Measurements from ENCODE around the gene SZT2.
A peak's percentile ranks its signal among the peaks of the same experiment; 100 is the strongest.
"Not testable (repeated sequence)": the region's sequence is repeated elsewhere in the genome, so short reads cannot be mapped to it uniquely, and the experiment has no call there.

The SZT2 gene

DNA sequence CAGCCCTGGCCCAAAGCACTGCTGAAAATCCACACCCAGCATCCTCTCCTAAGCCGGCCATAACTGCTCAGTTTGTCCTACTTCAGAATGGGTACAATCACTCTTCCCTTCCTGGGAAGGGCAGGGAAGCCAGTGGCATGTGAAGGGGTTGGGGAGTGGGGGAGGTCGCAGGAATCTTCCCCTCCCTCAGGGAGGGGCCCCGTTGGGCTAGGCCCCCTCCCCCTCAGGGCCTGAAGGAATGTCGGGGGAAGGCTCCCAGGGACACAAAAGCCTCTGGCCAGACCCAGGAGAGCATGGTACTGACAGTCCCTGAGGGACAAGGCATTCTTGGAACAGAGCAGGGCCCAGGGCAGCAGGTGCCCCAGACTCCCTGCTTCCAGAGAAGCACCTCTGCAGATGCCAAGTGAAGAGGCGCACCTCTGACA, 23.1 kb upstream of the SZT2 start:
- ATAC-seq, result no peak
- TF ChIP-seq ZNF70 (CRISPR knock-in tag; IDR thresholded peaks at IDR 0.05) (no peak), TOX (CRISPR knock-in tag; IDR thresholded peaks at IDR 0.05; ENCODE audit: borderline replicate concordance) (no peak), ZC3H10 (CRISPR knock-in tag; IDR thresholded peaks at IDR 0.05) (no peak), ARNTL (CRISPR knock-in tag; IDR thresholded peaks at IDR 0.05; ENCODE audit: borderline replicate concordance, low read depth) (no peak), ZFP30 (CRISPR knock-in tag; IDR thresholded peaks at IDR 0.05) (no peak), TCF4 (CRISPR knock-in tag; IDR thresholded peaks at IDR 0.05; ENCODE audit: borderline replicate concordance) (no peak), RARB (CRISPR knock-in tag; IDR thresholded peaks at IDR 0.05) (no peak), SNAI2 (CRISPR knock-in tag; IDR thresholded peaks at IDR 0.05) (no peak), BACH2 (CRISPR knock-in tag; IDR thresholded peaks at IDR 0.05; ENCODE audit: borderline replicate concordance) (no peak)

GRCh38 chr1:43367026-43367903, 22.4 kb upstream of the SZT2 start:
- TF ChIP-seq ZNF70 (CRISPR knock-in tag; IDR thresholded peaks at IDR 0.05) (no peak), TSHZ2 (CRISPR knock-in tag; IDR thresholded peaks at IDR 0.05) (no peak), ARNTL (CRISPR knock-in tag; IDR thresholded peaks at IDR 0.05; ENCODE audit: borderline replicate concordance, low read depth) (no peak), PPARA (CRISPR knock-in tag; IDR thresholded peaks at IDR 0.05; ENCODE audit: borderline replicate concordance) (no peak)
- TF ChIP-seq, protein P1, sequence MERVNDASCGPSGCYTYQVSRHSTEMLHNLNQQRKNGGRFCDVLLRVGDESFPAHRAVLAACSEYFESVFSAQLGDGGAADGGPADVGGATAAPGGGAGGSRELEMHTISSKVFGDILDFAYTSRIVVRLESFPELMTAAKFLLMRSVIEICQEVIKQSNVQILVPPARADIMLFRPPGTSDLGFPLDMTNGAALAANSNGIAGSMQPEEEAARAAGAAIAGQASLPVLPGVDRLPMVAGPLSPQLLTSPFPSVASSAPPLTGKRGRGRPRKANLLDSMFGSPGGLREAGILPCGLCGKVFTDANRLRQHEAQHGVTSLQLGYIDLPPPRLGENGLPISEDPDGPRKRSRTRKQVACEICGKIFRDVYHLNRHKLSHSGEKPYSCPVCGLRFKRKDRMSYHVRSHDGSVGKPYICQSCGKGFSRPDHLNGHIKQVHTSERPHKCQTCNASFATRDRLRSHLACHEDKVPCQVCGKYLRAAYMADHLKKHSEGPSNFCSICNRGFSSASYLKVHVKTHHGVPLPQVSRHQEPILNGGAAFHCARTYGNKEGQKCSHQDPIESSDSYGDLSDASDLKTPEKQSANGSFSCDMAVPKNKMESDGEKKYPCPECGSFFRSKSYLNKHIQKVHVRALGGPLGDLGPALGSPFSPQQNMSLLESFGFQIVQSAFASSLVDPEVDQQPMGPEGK (CRISPR knock-in tag; IDR thresholded peaks at IDR 0.05; ENCODE audit: borderline replicate concordance), result no peak
- peak; percentile 80 for ATAC-seq

GRCh38 chr1:43367904-43368645, 21.6 kb upstream of the SZT2 start, which contains the start of gene ELOVL1:
TSS of gene ELOVL1 (minus strand) at chr1:43368011. CDS start at chr1:43365609, 2,402 bp downstream.
- peak; percentile 90 for ATAC-seq
- TF ChIP-seq ARNTL (CRISPR knock-in tag; IDR thresholded peaks at IDR 0.05; ENCODE audit: borderline replicate concordance, low read depth), result no peak
- peak; percentile 3; the same call in 1 of the 2 replicates for TF ChIP-seq ZNF8 (CRISPR knock-in tag; IDR thresholded peaks at IDR 0.05)
- no peak for TF ChIP-seq ESRRG (CRISPR knock-in tag; IDR thresholded peaks at IDR 0.05)
- TF ChIP-seq CSRNP3 (CRISPR knock-in tag; IDR thresholded peaks at IDR 0.05), result no peak

DNA sequence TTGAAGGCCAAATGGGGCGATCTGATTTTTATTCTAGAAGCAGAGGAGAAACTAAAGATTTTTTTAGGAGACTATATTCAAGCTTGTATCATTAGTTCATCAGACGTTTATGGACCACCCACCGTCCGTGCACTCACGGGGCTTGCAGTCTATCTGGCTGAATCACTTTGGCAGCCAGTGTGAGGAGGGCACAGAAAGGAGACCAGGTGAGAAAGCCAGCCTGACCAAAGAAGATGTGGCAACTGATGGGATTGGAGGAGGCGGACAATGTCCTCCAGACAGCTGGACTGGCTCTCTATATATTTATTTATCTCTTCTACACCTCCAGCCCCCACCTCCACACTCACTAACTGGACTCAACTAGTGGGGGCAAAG, 21.1 kb upstream of the SZT2 start:
- TF ChIP-seq POU6F1 (CRISPR knock-in tag; IDR thresholded peaks at IDR 0.05; ENCODE audit: borderline replicate concordance, low read depth), result no peak
- TF ChIP-seq ESRRG (CRISPR knock-in tag; IDR thresholded peaks at IDR 0.05), result no peak
- no peak for TF ChIP-seq ZNF70 (CRISPR knock-in tag; IDR thresholded peaks at IDR 0.05)
- no peak for TF ChIP-seq ZFP3 (CRISPR knock-in tag; IDR thresholded peaks at IDR 0.05)
- TF ChIP-seq TSHZ2 (CRISPR knock-in tag; IDR thresholded peaks at IDR 0.05), result no peak
- TF ChIP-seq SNAI2 (CRISPR knock-in tag; IDR thresholded peaks at IDR 0.05), result no peak
- no peak for TF ChIP-seq PPARA (CRISPR knock-in tag; IDR thresholded peaks at IDR 0.05; ENCODE audit: borderline replicate concordance)
- TF ChIP-seq ZC3H10 (CRISPR knock-in tag; IDR thresholded peaks at IDR 0.05), result no peak
- TF ChIP-seq ZNF8 (CRISPR knock-in tag; IDR thresholded peaks at IDR 0.05), result no peak
- TF ChIP-seq ZFP30 (CRISPR knock-in tag; IDR thresholded peaks at IDR 0.05), result no peak
- TF ChIP-seq ARNTL (CRISPR knock-in tag; IDR thresholded peaks at IDR 0.05; ENCODE audit: borderline replicate concordance, low read depth), result no peak
- TF ChIP-seq RARB (CRISPR knock-in tag; IDR thresholded peaks at IDR 0.05), result no peak
- no peak for TF ChIP-seq ISL1 (CRISPR knock-in tag; IDR thresholded peaks at IDR 0.05)
- no peak for TF ChIP-seq TOX (CRISPR knock-in tag; IDR thresholded peaks at IDR 0.05; ENCODE audit: borderline replicate concordance)
- ATAC-seq, result no peak

- not testable (repeated sequence) for ATAC-seq
Observed at GRCh38 chr1:43369779-43370178, 19.9 kb upstream of the SZT2 start.
